SU-DHL-6 (cell line): Measurements from ENCODE around the gene E2F3.

Experiments used
- EZH2phosphoT487 ChIP-seq: fragments of 200-600 bp; sonication (generic), shearing (Covaris generic); conservative IDR thresholded peaks from 2 replicates; pipeline ENCODE4 v1.6.1; 2018; ENCODE audit warnings: mild to moderate bottlenecking, antibody characterized with exemption, low read length, moderate library complexity, mixed read lengths
- TF ChIP-seq, protein P1 (sequence below): fragments of 200-600 bp; sonication (generic); IDR thresholded peaks from one replicate; pipeline ENCODE4 v1.5.1; 2017; ENCODE audit warnings: antibody characterized with exemption, mild to moderate bottlenecking, low read length, moderate library complexity; ENCODE audit not compliant: insufficient read depth, poor library complexity, severe bottlenecking

DNA sequence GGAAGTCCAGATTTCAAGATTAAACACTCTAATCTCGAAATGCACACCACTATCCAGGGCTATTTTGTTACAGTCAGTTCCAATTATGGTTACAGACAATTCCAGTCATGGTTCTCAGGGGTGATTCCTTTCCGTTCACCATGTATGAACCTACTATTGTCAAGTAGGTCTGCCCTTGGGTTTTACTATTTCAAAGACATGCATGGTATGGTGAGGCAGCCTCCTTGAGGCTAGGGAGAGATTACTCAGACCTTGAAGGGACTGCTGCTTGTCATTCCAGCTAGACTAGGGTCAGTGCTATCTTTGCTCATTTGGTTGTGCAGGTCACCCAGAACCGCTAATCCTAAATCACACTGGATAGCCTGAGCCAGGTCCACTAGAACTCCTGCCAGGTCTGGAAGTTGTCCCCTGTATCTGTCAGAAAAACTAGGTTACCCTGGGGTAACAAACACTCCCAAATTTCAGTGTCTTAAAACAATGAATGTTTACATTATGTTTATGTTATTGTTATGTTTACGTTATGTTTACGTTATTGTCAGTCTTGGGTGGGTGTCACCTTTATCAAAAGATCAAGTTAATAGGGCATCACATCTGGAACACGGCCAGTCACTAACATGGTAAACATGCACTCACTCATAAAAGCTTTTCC lies 41.1 kb upstream of the E2F3 start:
- TF ChIP-seq, protein P1, sequence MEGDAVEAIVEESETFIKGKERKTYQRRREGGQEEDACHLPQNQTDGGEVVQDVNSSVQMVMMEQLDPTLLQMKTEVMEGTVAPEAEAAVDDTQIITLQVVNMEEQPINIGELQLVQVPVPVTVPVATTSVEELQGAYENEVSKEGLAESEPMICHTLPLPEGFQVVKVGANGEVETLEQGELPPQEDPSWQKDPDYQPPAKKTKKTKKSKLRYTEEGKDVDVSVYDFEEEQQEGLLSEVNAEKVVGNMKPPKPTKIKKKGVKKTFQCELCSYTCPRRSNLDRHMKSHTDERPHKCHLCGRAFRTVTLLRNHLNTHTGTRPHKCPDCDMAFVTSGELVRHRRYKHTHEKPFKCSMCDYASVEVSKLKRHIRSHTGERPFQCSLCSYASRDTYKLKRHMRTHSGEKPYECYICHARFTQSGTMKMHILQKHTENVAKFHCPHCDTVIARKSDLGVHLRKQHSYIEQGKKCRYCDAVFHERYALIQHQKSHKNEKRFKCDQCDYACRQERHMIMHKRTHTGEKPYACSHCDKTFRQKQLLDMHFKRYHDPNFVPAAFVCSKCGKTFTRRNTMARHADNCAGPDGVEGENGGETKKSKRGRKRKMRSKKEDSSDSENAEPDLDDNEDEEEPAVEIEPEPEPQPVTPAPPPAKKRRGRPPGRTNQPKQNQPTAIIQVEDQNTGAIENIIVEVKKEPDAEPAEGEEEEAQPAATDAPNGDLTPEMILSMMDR = no peak
- TF ChIP-seq EZH2phosphoT487 = no peak
